GM21381 (cell line): Measurements from ENCODE around the gene FFAR1.

Source experiments
- ATAC-seq: cut with Tn5 transposase; IDR thresholded peaks from one replicate; pipeline ENCODE4 v1.9.1; 2021; ENCODE audit warnings: mild to moderate bottlenecking, moderate library complexity; ENCODE audit not compliant: unreplicated experiment

FFAR1 gene

DNA sequence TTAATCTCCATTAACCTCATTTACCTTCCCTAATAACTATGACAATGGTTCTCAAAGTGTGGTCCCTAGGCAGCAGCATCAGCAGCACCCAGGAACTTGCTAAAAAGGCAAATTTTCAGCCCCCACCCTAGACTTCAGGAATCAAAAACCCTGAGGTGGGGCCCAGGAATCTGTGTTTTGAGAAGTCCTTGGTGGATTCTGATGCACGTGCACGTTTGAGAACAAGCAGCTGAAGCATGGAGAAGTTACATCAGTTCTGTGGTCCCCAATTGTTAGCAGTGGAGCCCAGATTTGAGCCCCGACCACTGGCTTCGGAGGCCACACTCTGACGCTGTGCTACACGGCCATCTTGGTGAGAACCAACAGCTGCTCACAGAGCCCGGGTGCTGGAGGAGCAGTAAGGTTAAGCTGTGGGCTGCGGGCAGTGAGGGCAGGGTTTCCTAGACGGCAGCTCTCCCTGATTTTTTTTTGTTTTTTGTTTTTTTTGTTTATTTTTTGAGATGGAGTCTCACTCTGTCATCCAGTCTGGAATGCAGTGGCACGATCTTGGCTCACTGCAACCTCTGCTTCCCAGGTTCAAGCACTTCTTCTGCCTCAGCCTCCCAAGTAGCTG lies 32.7 kb upstream of the FFAR1 start:
- no peak for ATAC-seq

DNA sequence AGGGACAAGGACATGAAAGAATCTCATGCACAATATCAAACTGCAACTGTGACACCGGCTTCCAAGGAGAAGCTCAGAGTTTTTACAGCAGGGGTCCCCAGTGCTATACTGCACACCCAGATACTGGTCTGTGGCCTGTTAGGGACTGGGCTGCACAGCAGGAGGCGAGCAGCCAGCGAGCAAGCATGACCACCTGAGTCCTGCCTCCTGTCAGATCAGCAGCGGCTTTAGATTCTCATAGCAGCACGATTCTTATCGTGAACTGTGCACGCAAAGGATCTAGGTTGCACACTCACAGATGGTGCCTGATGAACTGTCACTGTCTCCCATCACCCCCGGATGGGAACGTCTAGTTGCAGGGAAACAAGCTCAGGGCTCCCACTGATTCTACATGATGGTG lies 31.8 kb upstream of the FFAR1 start:
- no peak for ATAC-seq

DNA sequence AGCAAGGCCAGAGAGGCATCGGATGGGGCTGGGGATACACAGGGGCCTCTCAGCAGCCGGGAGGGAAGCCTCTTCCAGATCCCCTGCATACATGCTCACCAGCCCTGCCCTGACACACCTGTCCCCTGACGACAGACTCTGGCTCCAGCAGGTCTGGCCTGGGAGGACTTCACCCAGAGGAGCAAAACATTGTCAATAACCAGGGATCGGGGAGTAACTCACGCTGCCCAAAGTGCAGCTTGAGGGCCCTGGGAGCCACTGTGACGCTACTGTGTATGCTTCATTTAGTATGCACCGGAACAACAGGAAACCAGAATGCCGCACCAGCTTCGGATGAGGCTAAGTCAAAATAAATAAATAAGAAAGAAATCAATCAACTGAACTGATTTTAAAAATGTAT lies 31.1 kb upstream of the FFAR1 start:
- no peak for ATAC-seq

DNA sequence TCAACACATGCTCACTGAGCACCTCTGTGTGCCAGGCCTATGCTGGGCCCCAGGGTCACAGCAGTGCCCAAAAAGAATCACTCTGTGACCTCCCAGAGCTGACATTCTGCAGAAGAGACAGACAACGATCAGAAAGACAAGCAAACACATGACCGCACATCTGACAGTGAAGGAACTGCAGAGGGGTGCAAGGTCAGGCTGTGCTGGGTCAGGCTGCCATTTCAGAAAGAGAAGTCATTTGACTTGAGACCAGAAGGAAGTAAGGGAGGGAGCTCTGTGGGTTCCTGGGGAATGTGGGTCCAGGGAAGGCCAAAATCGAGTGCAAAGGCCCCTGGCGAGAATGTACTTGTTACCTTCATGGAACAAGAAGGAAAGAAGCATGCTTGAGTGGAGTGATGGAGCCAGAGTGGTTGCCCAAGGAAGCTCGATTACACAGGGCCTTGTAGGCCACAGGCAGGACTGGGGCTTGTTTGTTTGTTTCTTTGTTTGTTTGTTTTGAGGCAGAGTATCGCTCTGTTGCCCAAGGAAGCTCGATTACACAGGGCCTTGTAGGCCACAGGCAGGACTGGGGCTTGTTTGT lies 30.1 kb upstream of the FFAR1 start:
- no peak for ATAC-seq

DNA sequence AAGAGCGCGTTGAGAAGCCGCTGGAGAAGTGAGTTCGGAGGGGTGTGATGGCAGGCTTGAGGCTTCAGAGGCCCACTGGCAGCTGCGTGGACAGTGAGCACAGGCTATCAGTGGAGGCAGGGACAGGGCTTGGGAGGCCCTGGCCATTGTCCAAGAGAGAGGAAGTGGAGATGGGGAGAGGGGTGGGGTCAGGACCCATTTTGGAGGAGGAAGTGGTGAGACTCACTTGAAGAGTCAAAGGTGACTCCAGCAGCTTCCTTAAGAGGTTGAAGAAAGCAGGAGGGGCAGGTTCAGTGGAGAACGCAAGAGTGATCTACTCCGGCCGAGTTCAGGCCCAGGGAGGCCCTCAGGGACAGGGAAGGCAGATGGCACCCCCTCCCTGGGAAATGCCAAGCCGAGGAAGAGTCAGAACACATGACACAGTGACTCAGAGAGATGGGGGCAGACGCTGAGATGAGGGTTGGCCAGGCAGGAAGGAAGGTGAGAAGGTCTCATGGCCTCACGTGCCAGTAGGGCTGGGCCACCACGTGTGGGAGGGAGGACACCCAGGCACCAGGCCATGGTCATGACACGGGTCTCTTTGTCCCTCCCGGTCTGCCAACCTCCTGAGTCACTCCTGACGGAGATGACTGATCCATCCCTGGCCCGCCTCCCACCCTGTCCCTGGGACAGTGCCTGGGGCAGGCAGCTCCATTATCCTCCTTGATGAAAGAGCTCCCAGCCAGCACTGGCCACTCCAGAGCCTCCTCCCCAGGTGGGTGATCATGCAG lies 28.8 kb upstream of the FFAR1 start:
- no peak for ATAC-seq

DNA sequence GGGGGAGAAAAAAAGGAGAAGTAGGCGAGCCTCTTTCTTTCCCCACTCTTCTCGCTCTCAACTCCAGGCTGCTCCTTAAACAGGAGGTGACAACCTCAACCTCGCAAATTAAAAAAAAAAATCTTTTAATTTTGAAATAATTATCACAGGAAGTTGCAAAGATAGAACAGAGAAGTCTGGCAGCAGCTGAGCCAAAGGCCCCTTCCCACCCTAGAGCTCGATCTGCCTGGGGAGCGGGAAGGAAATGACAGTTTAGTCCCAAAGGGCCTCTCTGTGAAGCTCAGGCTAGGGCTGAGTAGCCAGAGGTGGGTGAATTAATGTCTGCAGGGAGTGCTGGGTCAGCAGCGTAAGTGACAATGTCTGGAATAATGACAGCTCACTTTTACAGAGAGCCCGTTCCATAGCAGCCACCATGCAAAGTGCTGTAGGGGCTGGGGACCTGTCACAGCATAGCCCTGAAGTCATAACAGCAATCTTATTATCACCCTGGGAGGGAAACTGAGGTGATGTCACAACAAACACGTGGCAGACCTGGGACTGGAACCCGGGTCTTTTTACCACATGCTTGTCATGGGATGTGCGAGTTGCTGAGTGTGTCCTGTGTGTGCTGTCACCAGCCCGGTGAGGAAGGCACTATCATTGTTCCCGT lies 27.5 kb upstream of the FFAR1 start:
- ATAC-seq, result no peak

DNA sequence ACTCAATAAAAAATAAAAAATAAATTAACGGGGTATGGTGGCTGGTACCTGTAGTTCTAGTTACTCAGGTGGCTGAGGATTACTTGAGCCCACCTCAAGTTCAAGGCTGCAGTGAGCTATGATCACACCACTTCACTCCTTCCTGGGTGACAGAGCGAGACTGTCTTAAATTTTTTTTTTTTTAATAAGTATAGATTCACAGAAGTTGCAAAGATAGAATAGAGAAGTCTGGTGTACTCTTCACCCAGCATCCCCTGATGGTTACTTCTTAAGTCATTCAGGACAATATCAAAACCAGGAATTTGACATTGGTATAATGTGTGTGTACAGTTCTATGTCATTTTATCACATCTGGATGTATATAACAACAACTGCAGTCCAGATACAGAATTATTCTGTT lies 26.4 kb upstream of the FFAR1 start:
- no peak for ATAC-seq

DNA sequence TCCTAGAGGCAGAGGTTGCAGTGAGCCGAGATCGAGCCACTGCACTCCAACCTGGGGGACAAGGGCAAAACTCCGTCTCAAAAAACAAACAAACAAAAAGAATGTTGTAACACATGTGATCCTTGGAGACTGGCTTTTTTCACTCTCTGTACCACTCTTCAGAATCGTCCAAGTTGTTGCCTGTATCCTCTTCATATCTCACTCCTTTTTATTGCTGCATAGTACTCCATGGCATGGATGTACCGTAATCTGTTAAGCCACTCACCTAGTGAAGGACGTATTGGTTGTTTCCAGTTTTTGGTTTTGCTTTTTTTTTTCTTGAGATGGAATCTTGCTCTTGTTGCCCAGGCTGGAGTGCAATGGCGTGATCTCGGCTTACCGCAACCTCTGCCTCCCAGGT lies 25.7 kb upstream of the FFAR1 start:
- ATAC-seq, result no peak

DNA sequence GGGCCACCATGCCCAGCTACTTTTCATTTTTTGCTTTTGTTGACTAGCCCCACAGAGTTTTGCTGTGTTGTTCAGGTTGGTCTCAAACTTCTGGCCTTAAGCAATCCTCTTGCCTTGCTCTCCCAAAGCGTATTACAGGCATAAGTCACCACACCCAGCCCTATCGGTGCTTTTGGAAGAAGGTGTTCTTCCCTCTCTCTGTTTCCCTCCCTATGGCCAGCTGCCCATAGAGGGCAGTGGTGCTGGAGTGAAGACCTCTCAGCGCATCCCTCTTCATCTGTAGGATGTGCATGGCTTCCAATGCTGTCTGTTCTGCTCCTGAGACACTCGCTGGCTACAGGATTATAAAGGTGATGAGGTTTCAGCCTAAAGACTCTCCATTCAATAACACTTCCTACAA lies 20.1 kb upstream of the FFAR1 start:
- no peak for ATAC-seq

DNA sequence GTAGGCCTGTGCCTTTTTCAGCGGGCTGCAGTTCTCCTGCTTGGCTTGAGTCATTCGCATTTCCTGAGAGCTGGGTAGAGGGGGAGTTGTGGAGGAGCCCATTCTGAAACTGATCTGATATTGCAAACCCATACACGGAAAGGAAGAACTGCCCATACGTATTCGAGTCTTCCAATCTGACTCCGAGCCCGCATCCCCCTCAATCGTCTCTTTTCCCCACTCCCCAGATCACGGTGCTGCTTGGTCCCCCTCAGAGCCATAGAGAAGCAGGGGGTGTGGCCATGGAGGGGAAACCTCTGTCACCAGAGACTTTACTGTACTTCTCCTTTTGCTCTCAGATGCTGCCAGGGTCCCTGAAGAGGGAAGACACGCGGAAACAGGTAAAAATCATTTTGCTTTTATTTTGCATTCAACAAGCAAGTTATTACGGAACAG lies 18.8 kb upstream of the FFAR1 start, which contains the start of gene CD22:
Gene CD22, plus strand, starts transcription at position 337 of the 435 bp plus-strand sequence. CDS start 2,854 bp downstream, outside the sequence.
- ATAC-seq, result no peak

DNA sequence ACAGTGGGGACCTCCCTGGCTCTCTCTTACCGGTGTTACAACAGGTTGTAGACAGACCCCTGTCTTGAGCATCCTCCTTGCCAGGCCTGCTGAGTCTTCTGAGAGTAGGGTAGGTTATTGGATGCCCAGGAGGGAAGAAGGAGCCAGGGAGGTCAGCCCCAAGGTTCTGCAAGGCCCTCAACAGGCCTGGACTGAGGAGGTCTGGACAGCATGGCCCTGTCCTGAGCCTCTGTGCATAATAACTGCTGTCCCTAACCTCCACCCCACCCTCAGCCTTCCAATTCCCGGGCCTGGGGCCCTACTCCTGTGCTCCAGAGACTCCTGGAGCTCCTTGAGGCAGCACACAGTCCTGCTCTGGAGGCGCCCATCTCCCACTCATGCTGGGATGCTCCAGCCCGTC lies 18.4 kb upstream of the FFAR1 start:
- no peak for ATAC-seq

DNA sequence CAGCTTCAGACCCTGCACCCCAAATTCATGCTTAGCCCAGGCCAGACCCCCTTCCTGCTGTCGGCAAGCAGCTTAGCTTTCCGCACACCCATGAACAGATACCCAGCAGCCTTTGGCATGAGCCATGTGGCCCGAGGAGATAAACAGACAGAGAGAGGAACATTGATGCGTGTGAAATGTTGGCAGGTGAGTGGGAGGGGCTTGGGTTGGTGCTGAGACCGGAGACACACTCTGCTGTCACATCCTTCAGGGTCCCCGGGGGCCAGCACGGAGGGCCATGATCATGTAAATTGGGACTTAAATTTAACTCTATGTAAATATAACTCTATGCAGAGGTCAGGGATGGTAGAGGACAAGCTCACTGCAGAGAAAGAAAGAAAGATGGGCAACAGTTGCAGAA lies 17.2 kb upstream of the FFAR1 start:
- peak; percentile 45 for ATAC-seq

DNA sequence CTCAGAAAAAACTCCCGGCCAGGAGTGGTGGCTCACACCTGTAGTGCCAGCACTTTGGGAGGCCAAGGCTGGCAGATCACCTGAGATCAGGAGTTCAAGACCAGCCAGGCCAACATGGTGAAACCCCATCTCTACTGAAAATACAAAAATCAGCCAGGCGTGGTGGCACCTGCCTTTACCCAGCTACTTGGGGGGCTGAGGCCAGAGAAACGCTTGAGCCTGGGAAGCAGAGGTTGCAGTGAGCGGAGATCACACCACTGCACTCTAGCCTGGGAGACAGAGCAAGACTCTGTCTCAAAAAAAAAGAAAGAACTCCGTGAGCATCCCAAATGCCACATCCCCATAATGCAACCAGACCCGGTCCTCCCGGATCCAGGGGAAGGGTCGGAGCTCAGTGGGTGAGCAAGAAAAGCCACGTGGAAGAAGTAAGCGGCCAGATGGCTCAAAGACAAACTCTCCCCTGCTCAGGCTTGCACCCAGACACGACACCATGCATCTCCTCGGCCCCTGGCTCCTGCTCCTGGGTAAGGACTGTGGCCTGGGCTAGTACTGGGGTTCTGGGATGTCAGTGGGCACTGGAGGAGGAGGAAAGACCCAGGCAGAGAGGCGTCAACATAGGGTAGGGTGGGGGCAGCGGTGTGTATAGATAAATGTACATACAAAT lies 16.0 kb upstream of the FFAR1 start:
- no peak for ATAC-seq

DNA sequence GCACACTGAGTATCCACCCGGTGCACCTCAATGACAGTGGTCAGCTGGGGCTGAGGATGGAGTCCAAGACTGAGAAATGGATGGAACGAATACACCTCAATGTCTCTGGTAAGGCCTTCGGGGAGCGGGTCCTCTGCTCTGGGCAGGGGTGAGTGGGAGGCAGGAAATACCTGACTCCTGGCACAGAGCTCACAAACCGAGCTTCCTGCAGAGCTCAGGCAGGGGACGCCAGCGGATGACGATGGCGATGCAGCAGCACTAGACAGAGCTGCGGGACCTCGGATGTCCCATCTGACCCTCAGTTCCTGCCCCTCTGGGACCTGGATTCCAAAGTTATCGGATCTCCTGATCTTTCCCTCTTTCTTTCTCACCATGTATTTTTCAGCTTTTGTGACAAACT lies 14.9 kb upstream of the FFAR1 start:
- no peak for ATAC-seq

DNA sequence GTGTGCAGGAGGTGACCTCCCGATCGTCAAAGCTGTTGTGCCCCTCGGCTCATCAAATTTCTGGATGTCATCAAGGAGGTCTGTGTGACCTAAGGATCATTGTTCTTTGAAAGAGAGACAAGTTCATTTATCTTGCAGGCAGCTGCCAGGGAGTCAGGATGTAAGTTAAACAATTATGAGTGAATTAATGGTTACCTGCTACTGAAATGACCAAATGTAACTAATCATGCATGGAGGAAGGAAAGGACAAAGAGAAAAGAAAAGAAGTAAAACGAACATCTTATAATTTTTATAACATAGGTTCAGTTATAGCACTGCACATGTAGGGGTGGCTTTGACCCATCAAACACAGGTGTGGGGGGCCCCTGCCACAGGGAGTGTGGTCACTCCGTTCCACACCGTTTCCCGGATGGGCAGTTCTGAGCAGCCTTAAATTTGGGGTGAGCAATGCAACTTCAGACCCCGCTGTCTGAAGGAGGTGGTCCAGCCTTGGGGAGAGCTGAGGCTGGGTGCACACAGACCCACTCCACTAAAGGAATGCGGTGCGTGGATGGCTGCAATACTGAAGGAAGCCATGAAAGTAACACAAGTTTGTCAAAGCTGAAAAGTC lies 13.5 kb upstream of the FFAR1 start:
- ATAC-seq, result no peak

DNA sequence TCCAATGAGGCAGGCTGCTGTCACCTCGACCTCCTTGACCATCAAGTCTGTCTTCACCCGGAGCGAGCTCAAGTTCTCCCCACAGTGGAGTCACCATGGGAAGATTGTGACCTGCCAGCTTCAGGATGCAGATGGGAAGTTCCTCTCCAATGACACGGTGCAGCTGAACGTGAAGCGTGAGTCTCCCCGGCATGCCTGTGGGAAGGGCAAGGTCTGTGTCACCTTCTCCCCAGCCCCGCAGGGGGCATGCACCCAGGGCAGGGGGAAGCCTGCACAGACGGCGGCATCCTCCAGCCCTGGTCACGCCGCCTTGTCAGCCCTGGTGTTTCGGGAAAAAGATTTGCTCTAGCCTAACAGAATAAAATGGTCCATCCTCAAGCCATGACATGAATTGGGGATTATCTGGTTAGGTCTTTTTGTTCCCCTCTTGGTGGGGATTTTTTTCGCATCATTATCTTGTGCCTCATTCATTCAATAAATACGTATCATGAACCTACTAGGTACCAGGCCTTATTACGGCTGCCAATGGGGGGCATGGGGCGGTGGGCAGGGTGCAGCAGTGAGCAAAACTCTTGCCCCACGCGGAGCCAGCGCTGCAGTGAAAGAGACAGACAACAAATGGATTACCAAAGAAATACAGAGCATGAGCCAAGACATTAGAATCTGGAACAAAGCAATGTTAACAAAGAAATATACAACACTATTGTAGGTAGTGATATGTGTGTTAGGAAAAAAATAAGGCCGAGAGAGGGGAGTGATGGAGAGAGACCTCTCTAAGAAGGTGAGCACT lies 11.3 kb upstream of the FFAR1 start:
- no peak for ATAC-seq

DNA sequence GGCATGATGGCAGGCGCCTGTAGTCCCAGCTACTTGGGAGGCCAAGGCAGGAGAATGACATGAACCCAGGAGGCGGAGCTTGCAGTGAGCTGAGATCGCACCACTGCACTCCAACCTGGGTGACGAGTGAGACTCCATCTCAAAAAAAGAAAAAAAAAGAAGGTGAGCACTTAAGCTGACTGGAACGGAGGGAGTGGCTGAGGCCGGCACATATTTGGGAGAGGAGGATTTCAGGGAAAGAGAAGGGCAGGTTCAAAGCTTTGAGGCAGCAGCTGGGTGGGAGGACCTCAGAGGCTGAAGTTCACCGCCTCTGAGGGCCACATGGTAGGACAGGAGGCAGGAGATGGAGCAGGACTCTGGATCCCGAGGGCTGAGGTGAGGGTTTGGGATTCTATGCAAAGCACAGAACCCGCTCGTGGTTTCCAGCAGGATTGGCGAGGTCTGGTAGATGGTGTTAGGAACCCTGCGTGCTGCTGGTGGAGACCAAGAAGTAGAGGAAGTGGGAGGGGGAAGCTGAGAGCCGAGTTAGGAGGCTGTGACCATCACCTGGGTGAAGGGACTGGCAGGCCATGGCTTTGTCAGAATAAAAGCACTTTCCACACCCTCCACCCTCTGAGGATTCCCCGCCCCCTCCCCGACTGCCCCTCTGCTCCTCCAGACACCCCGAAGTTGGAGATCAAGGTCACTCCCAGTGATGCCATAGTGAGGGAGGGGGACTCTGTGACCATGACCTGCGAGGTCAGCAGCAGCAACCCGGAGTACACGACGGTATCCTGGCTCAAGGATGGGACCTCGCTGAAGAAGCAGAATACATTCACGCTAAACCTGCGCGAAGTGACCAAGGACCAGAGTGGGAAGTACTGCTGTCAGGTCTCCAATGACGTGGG lies 10.4 kb upstream of the FFAR1 start:
- no peak for ATAC-seq

DNA sequence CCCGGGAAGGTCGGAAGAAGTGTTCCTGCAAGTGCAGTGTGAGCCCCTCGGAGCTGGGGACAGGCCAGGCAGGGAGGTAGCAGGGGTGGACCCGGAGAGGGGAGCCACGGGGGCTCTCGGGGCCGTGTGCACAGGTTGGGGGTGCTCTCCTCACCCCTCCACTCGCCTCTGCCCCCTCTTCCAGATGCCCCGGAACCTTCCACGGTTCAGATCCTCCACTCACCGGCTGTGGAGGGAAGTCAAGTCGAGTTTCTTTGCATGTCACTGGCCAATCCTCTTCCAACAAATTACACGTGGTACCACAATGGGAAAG lies 9.8 kb upstream of the FFAR1 start:
- no peak for ATAC-seq

DNA sequence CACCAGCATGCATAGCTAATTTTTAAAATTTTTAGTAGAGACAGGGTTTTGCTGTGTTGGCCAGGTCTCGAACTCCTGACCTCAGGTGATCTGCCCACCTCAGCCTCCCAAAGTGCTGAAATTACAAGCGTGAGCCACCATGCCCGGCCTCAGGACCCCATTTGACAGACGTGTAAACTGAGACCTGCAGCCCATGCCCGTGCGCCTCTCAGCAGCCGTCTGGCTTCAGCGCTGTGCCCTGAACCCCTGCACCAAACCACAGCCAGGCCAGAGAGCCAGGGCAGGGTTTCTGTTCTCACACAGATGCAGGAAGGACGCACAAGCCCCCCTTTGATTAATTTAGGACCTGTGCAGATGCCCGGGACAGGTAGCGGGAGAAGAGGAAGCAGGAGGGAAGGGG lies 7.3 kb upstream of the FFAR1 start:
- ATAC-seq, result no peak
